ENCODE results near the gene CTNNB1.

CTNNB1 gene

DNA sequence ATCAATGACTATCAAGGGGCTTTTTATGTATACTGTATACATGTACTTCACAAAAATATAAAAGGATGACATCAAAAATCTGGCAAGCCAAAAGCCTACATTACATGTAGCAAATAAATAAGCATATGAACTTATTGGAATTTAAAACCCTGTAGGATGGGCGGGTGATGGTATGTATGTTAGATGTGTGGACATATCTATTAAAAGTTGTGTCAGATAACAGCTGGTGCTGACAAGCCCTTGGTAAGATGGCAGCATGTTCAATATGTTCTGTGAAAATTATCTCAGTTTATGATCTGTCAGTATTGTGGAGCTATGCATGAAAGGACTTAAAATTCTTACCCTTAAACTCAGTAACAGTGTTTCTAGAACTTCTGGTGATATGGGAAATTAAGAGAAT is 20.1 kb downstream of the CTNNB1 start:
- DNase-seq (ENCODE audit: low read depth), result no peak

DNA sequence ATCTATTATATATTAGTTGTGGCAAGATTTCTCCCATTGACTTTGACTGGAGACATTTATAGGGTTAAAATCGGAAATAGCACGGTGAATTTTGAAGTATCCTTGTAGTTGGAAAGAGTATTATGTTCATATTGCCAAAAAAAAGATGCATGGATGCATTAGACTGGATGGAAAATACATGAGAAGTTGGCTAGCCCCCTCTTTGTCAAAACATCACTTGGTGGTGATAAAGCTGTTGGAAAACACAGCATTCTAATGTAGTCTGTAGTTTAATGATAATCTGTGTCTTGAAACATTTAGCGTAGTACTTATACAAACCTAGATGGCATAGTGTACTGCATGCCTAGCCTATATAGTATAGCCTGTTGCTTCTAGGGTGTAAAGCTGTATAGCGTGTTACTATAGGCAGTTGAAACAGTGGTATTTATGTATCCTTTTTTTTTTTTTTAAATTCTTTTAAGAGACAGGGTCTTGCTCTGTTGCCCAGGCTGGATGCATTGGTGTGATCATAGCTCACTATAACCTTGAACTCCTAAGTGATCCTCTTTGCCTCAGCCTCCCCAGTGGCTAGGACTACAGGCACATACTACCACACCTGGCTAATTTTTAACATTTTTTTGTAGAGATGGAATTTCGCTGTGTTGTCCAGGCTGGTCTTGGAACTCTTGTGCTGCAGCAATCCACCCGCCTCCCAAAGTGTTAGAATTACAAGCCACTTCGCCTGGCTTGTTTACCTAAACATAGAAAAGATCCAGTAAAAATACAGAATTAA is 21.8 kb downstream of the CTNNB1 start:
- DNase-seq (ENCODE audit: low read depth), result no peak

DNA sequence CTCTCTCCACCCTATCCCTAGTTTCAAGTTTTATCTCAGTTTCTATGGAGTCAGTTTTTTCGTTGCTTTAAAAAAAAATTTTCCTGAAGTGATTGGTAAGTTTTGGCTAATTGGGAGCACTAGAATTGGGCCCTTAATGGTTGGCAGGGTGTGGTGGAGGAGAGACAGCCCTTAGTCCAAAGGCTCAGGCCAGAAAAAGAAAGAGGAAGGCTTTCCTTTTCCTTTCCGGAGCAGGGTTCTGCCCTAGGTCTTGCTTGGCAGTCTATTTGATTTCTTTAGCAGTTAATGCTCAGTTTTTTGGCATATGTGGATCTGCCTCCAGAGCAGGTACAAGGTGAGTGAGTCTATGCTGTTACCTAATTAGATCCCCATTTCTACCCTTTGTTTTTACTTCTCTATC is 22.7 kb downstream of the CTNNB1 start:
- DNase-seq (ENCODE audit: low read depth), result no peak

DNA sequence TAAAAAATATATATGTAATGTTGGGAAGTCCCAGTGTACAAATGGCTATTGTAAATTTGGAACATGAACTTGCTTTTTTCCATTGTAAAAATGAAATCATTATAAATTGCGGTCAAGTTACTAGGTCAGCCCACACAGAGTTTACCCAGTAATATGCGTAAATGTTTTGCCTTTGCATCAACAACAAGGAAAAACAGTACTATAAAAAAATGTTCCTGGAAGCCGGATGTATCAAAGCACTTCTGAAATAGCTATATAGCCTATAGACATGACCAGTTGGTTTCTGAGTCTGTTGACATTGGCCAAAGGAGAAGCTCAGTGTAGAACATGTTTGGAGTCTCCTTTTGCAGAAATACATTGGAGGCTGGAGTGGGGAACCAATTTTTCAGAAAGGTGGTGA is 23.2 kb downstream of the CTNNB1 start:
- DNase-seq (ENCODE audit: low read depth), result peak; percentile 29

DNA sequence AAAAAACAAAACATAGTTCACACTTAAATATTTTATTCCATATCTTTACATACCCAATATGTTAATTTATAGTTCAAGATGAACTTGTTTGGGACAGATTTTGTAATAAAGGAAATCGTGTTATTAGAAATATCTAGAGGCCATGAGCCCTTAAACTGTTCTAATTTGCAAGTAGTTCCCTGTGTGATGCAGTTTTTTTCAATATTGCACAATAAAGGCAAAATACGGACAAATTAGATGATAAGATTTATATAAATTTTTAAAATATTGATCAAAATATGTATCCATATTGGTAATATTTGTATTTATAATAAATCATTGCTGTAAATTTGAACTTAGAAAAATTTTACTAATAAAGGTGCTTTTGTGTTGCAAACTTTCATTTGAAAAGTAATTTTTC is 23.8 kb downstream of the CTNNB1 start:
- DNase-seq (ENCODE audit: low read depth), result no peak

DNA sequence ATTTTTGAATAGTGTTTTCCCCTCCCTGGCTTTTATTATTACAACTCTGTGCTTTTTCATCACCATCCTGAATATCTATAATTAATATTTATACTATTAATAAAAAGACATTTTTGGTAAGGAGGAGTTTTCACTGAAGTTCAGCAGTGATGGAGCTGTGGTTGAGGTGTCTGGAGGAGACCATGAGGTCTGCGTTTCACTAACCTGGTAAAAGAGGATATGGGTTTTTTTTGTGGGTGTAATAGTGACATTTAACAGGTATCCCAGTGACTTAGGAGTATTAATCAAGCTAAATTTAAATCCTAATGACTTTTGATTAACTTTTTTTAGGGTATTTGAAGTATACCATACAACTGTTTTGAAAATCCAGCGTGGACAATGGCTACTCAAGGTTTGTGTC is 24.4 kb downstream of the CTNNB1 start:
- no peak for DNase-seq (ENCODE audit: low read depth)

DNA sequence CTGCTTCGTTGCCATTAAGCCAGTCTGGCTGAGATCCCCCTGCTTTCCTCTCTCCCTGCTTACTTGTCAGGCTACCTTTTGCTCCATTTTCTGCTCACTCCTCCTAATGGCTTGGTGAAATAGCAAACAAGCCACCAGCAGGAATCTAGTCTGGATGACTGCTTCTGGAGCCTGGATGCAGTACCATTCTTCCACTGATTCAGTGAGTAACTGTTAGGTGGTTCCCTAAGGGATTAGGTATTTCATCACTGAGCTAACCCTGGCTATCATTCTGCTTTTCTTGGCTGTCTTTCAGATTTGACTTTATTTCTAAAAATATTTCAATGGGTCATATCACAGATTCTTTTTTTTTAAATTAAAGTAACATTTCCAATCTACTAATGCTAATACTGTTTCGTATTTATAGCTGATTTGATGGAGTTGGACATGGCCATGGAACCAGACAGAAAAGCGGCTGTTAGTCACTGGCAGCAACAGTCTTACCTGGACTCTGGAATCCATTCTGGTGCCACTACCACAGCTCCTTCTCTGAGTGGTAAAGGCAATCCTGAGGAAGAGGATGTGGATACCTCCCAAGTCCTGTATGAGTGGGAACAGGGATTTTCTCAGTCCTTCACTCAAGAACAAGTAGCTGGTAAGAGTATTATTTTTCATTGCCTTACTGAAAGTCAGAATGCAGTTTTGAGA is 25.0 kb downstream of the CTNNB1 start:
- DNase-seq (ENCODE audit: low read depth), result peak; percentile 88

DNA sequence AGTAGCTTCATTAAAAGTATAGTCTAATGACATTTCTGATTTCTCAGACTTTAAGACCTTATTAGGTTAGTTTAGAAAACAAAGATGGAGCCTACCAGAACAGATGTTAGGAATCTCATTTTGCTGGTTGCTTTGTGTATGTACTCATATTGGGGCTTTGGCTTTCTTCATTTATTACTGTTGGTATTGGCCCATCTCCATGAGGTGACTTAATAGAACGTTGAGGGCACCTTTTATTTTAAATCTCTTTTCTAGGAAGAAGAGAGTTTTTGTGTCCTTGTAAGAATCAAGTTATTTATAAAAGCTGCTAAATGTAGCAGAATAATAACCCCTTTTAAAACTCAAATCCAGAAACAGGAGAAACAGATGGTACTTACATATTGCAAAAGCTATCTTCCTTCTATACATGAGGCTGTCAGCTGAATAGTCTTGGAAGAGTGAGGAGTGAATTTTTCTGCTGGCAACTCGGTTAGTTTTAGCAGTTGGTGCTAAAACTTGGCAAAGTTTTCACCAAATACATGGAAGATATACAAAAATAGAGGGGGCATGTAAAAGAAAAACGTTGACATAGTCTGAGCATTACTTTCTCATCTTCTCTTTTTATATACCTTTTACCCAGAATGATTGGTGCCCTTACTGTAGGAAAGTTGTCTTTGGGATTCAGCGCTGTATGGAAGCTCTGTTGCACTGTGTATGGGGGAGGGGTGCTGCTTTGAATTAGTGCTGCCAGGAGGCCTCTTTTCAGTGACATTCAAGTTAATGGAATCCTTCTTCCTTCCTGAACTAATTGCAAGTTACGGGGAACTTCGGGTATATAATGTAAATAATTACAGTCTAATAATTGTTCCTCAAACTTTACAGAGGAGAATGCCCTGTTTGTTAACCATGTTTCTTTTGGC is 35.8 kb downstream of the CTNNB1 start:
- DNase-seq (ENCODE audit: low read depth), result peak; percentile 16

DNA sequence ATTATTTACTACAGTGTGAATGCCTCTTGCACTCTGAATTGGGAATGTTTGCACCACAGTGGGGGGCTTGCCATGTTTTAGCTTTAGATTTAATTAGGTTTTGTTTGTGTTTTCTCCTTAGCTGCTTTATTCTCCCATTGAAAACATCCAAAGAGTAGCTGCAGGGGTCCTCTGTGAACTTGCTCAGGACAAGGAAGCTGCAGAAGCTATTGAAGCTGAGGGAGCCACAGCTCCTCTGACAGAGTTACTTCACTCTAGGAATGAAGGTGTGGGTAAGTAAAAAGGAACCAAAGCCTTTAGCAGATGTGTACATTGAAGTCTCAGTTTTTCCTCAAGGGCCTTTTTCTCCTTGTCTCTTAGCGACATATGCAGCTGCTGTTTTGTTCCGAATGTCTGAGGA is 36.9 kb downstream of the CTNNB1 start:
- no peak for DNase-seq (ENCODE audit: low read depth)

DNA sequence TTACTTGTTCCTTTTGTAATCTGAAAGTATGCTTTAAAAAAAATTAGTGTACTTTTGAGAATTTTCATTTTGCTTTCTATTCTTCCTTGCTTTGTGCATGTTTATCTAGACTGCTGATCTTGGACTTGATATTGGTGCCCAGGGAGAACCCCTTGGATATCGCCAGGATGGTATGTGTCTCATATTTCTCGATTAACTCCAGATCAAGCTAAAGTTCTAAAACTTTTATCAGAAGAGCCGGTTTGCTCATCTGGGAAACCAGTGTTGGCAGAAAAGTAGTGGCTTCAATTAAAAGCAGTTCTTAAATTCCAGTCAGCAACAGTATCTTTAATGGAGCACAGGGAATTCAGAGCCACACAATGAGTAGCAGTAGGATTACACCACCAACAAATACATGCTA is 38.6 kb downstream of the CTNNB1 start:
- DNase-seq (ENCODE audit: low read depth), result peak; percentile 52

DNA sequence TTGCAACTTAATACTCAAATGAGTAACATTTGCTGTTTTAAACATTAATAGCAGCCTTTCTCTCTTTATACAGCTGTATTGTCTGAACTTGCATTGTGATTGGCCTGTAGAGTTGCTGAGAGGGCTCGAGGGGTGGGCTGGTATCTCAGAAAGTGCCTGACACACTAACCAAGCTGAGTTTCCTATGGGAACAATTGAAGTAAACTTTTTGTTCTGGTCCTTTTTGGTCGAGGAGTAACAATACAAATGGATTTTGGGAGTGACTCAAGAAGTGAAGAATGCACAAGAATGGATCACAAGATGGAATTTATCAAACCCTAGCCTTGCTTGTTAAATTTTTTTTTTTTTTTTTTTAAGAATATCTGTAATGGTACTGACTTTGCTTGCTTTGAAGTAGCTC is 40.3 kb downstream of the CTNNB1 start:
- no peak for DNase-seq (ENCODE audit: low read depth)

DNA sequence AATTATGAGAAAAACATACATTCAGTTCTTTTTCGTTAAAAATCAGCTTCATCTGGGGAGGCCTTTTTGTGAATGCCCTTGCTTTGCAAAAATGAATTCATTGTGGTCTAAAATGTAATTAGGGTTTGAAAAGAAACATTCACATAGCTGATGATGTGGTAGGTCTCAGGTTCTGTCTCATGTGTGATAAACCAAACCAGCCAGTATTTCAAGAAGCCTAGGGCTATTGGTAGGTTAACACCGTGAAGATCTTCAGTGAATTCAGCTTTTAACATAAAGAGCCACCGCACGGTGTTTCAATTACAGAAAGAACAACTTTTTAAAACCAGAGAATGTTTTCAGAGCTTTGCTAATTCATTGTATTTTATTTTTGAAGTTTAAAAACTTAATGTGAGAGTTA is 41.9 kb downstream of the CTNNB1 start:
- DNase-seq (ENCODE audit: low read depth), result no peak

DNA sequence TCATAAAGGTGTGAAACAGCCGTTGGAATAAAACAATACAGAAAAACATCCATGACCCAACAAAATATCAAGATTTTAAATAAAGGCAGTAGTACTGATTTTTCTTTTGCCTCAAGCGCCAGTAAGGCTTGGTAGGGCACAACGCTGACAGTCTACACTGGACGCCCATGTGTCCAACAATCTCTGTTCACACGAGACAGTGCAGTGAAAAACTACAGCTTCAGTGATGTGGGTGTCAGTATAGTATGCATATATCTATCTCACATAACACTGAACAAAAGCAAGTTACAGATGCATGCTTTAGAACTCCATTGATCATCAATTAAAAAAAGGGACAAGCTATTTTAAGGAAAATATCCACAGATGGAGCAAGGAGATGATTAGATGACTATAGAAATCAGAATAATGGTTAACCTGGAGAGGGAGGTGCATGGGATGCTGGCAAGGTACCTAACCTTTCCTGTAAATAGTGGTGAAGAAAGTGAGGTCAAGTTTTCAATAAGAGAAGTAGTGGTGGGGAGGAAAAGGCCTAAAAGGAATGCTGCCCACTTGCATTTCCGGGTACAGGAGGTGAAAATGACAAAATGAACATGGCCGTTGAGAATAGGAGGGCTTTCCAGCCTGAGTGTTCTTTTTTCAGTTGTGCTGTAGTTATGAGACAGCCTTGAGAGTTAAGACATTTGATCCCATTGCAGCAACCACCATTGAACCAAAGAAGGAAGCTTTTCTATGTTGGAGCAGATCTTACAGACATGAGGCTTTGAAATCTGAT is 42.7 kb downstream of the CTNNB1 start:
- DNase-seq (ENCODE audit: low read depth), result no peak

DNA sequence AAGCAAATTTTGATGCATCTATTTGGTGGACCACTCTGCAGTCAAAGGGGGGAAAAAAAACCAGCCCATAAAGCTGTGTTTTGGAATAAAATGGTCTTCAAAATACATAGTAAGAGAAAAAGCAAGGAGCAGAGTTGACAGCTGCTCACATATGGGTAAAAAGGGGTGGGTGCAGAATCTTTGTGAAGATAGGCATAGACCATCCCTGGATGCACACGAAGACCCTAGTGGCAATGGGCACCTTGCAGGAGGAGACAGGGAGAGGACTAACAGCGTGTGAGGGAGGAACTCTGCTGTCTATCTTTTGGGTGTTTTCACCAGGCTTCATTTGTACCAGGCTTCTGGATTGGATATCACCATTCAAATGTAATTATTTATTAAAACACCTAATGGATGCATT is 43.9 kb downstream of the CTNNB1 start:
- DNase-seq (ENCODE audit: low read depth), result no peak

DNA sequence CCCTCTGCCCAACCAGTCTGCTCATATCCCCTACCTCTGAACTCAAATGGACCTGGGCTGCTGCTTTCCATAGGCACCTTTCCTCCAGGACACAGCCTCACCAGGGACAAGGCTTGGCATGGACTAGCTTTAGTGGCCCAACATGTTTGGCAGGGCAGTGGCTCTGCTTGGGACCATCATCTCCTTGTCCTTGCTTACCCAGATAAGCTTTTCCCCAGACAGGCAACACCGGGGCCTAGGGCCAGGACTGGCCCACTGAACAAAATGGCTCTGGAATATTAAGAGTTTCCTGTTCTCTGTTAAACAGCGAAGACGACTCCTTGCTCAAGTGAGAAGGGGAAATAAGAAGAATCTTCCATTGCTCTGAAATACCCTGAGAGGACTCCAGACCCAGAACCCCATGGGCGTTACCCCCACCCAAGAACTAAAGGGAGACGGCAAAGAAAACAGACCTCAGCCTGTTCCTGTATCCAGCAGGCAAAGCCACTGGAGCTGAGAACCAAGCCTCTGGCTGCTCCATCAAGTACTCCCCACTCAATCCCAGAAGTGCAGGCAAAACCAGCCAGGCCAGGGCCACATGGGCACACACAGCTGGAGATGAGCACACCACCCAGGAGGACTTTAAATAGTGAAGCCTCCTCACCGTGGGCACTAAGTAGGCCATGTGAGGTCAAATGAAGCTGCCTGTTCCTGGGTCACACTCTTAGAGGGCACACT is 45.5 kb downstream of the CTNNB1 start:
- no peak for DNase-seq (ENCODE audit: low read depth)

DNA sequence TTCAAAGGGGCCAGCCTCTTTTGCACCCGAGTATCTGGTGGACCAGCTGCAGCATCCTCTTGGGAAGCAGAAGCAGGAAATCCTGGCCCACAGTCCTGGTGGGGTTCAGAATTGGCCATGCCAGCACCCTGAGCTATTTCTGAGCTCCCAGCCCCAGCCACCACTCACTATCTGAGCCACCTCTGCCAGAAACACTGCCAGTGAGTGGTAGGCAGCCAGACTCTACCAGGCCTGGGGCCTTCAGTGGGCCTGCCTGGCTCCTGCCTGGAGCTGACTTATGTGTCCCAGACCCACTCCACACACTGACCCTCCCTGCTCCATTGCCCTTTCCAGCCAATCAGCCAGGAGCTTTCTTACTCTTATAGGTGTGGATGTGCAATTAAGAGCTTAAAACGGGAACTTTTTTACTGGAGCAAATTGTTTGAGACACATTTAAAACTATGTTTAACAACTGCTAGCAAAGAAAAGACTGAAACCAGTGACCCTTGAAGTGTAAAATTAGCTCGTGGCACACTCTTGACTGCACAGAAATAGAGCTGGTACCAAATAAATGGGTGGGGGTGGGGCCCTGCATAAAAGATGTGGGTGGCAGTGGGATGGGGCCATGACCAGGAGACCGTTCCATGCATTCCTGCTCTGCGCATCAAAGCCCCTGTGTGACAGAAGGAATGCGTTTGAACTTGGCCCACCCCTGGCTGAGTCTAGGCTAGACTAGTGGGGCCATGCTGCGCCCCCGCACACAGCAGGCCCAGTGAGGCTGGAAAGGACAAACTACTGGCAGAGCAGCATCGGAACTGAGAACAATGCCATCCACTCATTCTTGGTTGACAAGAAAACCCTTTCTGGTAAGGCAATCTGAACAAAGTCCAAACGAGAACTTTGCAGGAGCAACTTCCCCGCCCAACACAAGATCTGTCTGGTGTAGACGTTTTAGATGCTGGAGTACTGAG is 48.0 kb downstream of the CTNNB1 start:
- no peak for DNase-seq (ENCODE audit: low read depth)

DNA sequence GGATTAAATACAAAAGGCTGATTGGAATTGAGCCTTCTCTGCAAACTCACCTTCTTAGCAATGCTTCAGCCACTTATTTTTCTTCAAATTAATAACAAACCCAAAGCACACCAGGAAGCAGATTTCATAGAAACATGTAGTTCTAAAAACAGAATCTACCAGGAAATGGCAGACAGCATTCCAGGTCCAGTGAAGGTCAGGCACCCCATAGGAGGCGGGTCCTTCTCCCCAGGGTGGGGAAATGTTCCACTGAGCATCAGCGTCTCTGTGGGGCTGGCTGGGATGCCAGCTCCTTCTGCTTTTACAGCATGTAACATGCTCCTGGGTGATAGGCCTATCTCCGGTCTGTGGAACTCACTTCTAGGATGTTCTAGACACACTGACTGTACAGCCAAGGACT is 49.2 kb downstream of the CTNNB1 start:
- DNase-seq (ENCODE audit: low read depth), result no peak

DNA sequence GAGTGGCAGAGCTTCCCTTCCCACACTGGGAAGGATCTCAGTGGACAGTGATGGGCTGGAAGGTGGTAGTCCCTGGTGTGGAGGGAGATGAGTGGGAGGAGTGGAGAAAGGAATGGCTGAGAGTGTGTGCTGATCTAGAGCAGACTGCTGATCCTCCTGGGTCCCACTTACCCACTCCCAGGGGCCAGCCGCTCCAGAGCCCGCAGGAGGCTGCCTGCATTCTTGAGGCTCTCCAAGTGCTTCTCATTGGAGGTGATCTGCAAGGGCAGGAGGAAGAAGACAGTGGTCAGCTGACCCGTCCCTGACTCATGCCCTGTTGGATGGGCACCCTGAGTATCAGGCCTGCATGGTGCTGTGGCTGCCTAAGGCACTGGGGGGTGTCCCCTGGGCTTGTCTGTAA is 50.0 kb downstream of the CTNNB1 start:
- no peak for DNase-seq (ENCODE audit: low read depth)

DNA sequence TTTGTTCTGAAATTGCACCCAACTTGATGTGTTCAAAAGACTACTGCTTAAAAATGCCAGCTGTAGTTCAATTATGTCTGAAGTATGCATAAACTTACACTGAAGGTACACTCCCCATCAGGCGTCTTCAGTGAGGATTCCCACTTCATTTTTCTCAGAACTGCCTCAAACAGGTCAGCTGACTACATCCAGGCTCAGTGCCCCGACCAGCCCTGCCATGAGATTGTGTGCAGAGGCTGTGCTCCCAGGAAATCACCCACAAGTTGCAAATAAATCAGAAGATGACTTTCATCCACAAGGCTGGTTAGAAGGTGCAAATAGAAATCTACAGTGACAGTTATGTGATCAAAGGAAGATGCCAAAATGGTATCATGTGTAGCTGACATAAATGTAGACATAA is 51.5 kb downstream of the CTNNB1 start:
- no peak for DNase-seq (ENCODE audit: low read depth)

DNA sequence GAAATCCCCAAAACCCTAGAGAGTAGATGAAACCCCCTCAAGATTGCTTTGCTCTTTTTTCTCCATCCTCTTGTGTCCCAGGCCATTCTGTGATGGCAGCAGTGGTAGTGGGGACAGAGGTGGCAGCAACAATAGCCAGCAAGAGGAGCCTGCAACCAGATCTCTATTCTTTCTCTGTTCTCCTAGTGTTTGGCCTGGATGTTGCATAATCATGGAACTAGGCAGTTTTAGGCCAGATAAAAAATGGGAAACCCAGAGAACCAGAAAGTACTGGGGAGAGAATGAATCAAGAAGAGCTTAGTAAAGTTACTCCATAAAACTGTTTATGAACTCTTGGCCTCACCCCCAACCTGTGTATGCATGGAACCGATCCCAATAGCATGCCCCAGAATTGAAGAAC is 52.3 kb downstream of the CTNNB1 start:
- no peak for DNase-seq (ENCODE audit: low read depth)
